HEK293T (cell line): ENCODE data around the gene MRPS18C.
"Not testable (repeated sequence)": the region's sequence is repeated elsewhere in the genome, so short reads cannot be mapped to it uniquely, and the experiment has no call there.

Source experiments
- ARNT ChIP-seq: fragments of 450-650 bp; IDR thresholded peaks from 2 replicates; pipeline ENCODE4 v1.6.1; 2017; ENCODE audit warnings: mild to moderate bottlenecking
- BHLHE40 ChIP-seq: fragments of 450-650 bp; IDR thresholded peaks from 2 replicates; pipeline ENCODE4 v1.6.1; 2016; ENCODE audit warnings: mild to moderate bottlenecking, moderate library complexity, borderline replicate concordance
- CTBP1 ChIP-seq: fragments of 450-650 bp; IDR thresholded peaks from 2 replicates; pipeline ENCODE4 v1.6.1; 2016; ENCODE audit warnings: borderline replicate concordance
- ELF4 ChIP-seq: fragments of 450-650 bp; IDR thresholded peaks from 2 replicates; pipeline ENCODE4 v1.6.1; 2017; ENCODE audit warnings: antibody characterized with exemption
- FOXA1 ChIP-seq: fragments of 450-650 bp; IDR thresholded peaks from 2 replicates; pipeline ENCODE4 v1.6.1; 2016; ENCODE audit warnings: mild to moderate bottlenecking
- FOXK2 ChIP-seq: fragments of 450-650 bp; IDR thresholded peaks from 2 replicates; pipeline ENCODE4 v1.6.1; 2016; ENCODE audit warnings: mild to moderate bottlenecking
- FOXM1 ChIP-seq: fragments of 450-650 bp; IDR thresholded peaks from 2 replicates; pipeline ENCODE4 v1.6.1; 2017; ENCODE audit warnings: mild to moderate bottlenecking, borderline replicate concordance
- L3MBTL2 ChIP-seq: fragments of 450-650 bp; conservative IDR thresholded peaks from 2 replicates; pipeline ENCODE4 v1.6.1; 2016; ENCODE audit warnings: mild to moderate bottlenecking
- LEF1 ChIP-seq: fragments of 450-650 bp; IDR thresholded peaks from 2 replicates; pipeline ENCODE4 v1.6.1; 2017; ENCODE audit warnings: mild to moderate bottlenecking, borderline replicate concordance
- NFRKB ChIP-seq: fragments of 450-650 bp; IDR thresholded peaks from 2 replicates; pipeline ENCODE4 v1.6.1; 2016; ENCODE audit warnings: mild to moderate bottlenecking, moderate library complexity
- SP1 ChIP-seq: fragments of 450-650 bp; IDR thresholded peaks from 2 replicates; pipeline ENCODE4 v1.6.1; 2017
- SUZ12 ChIP-seq: fragments of 450-650 bp; IDR thresholded peaks from 2 replicates; pipeline ENCODE4 v1.6.1; 2016; ENCODE audit warnings: mild to moderate bottlenecking
- TARDBP ChIP-seq: fragments of 450-650 bp; IDR thresholded peaks from 2 replicates; pipeline ENCODE4 v1.6.1; 2016
- ZNF384 ChIP-seq: fragments of 450-650 bp; IDR thresholded peaks from 2 replicates; pipeline ENCODE4 v1.6.1; 2016

- not testable (repeated sequence) for TF ChIP-seq FOXK2, TARDBP, SUZ12, NFRKB, SP1, L3MBTL2, CTBP1, LEF1, BHLHE40, FOXM1, FOXA1, ELF4, ARNT, ZNF384
Observed at GRCh38 chr4:83496085-83496917, 40.4 kb downstream of the MRPS18C start.
